AG04450 (cell line): Measurements from ENCODE around the gene XRCC4. TPM values are rescaled to one million over a fixed set of nuclear protein-coding genes. Genes with fewer than 3 reads are reported as not detected.
A peak's percentile ranks its signal among the peaks of the same experiment; 100 is the strongest.

Experiments used
- CTCF ChIA-PET: fragments of 300-600, 350-600 bp; formaldehyde crosslinking; extraction: SDS; loops from one replicate; lab custom pipeline; 2022; ENCODE audit warnings: antibody characterized with exemption, inconsistent platforms; lab: Charles Lee
- POLR2A ChIA-PET: fragments of 350-600 bp; formaldehyde crosslinking; extraction: SDS; loops from one replicate; lab custom pipeline; 2021; ENCODE audit warnings: antibody characterized with exemption, inconsistent platforms; lab: Yijun Ruan, JAX
- DNase-seq: peaks from one replicate; pipeline ENCODE4 v3.0.0-alpha.2; 2011; ENCODE audit warnings: low read depth, low spot score
- H3K27ac ChIP-seq: one replicate; pipeline ENCODE4 v1.5.1; 2012; ENCODE audit warnings: low read depth, low read length, control low read depth
- H3K27me3 ChIP-seq: one replicate; pipeline ENCODE4 v1.6.0; 2012; ENCODE audit warnings: low read length; ENCODE audit not compliant: control insufficient read depth, insufficient read depth
- H3K4me3 ChIP-seq: 2 replicates; pipeline ENCODE4 v1.5.1; 2011; ENCODE audit warnings: mild to moderate bottlenecking, low read depth, low read length, control low read depth
- H3K9me3 ChIP-seq: 2 replicates; pipeline ENCODE4 v1.5.1; 2012; ENCODE audit warnings: low read length; ENCODE audit not compliant: control insufficient read depth, insufficient read depth
- polyA plus RNA-seq: library from polyadenylated mRNA; depleted of rRNA; stranded (reverse); fragments of >200 nt; gene quantifications from 2 replicates; pipeline ENCODE4 v1.2.3, GENCODE V29; 2011; rRNA removed
- small RNA-seq: library from RNA; depleted of rRNA; stranded (forward); fragments of <200 nt; gene quantifications from one replicate; pipeline ENCODE3, GENCODE V24; 2012; ENCODE audit warnings: low read depth; ENCODE audit not compliant: insufficient read length
- TF ChIP-seq, protein P1 (sequence below): IDR thresholded peaks from 2 replicates; pipeline ENCODE4 v1.5.1; 2011; ENCODE audit warnings: low read depth, low read length, control low read depth, inconsistent platforms

The XRCC4 gene
- polyA plus RNA-seq, 1 experiment = 4.2 TPM

DNA sequence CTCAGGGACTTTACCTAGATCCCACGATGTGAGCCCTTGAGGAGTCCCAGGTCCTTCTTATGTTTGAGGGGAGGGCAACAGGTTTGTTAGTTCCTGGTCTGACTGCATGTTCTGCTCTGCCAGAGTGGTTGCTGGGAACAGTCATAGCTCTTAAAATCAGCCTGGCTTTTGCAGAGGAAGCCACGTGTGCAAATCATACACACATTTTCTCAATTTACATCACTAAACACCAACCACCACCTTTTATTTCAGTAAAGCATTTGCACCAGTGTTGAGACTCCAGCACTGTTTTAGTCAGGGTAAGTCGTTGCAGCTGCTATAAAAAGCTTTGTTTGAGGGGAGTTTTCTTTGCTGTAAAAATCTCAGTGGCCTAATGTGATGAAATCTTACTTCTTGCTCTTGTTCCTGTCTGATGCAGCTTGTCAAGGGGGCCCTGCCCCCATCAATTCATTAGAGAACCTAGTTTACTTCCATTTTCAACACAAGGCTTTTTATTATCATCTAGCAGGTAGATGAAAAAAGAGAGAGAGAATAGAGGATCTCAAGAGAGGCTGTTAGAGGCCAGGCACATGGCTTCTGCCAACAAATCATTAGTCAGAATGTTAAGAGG is 323.9 kb downstream of the XRCC4 start:
- Histone ChIP-seq H3K27me3 (no peaks in the 10 kb centered on the region), H3K9me3 (no peaks in the 10 kb centered on the region), H3K27ac (no peak overlapping the region), H3K4me3 (no peak overlapping the region)
- ChIA-PET CTCF (interaction anchor here (0.9 kb wide), 1 partner anchor 34 kb away, joined by 3 read pairs; no protein-coding TSS in a partner anchor), POLR2A (no interaction called here)
- no peak for DNase-seq
- TF ChIP-seq, protein P1, sequence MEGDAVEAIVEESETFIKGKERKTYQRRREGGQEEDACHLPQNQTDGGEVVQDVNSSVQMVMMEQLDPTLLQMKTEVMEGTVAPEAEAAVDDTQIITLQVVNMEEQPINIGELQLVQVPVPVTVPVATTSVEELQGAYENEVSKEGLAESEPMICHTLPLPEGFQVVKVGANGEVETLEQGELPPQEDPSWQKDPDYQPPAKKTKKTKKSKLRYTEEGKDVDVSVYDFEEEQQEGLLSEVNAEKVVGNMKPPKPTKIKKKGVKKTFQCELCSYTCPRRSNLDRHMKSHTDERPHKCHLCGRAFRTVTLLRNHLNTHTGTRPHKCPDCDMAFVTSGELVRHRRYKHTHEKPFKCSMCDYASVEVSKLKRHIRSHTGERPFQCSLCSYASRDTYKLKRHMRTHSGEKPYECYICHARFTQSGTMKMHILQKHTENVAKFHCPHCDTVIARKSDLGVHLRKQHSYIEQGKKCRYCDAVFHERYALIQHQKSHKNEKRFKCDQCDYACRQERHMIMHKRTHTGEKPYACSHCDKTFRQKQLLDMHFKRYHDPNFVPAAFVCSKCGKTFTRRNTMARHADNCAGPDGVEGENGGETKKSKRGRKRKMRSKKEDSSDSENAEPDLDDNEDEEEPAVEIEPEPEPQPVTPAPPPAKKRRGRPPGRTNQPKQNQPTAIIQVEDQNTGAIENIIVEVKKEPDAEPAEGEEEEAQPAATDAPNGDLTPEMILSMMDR = no peak

DNA sequence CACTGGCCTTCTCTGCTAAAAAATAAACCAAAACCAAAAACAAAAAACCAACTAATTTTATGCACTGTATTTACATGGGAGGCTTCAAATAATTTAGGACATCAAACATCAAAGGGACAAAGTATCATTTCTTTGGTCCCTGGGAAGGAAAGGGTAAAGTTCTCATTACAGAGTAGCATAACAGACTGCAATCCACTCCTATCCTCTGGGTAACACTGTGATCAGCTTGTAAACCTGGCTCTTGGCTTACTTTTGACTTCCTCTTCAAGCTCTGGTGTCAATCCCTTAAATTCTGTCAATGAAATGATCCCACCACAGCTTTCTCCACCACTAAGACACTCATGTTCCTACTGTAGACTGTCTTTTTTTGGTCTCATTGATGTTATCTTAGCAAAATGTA is 324.4 kb downstream of the XRCC4 start:
- CTCF ChIA-PET = no interaction called here
- no peak overlapping the region for H3K4me3 ChIP-seq
- no peak overlapping the region for H3K27ac ChIP-seq
- TF ChIP-seq, protein P1 = no peak
- POLR2A ChIA-PET = no interaction called here
- no peak for DNase-seq
- no peaks in the 10 kb centered on the region for H3K27me3 ChIP-seq
- H3K9me3 ChIP-seq = no peaks in the 10 kb centered on the region

Small RNA genes lying within 50 kb of the gene (small RNA-seq; reads per million reads assigned to genes)
- 267 reads per million, percentile 92 among the genes with 10 or more reads in this experiment for gene SCARNA18

Other genes with a start within 250 kb of the XRCC4 start
- gene TMEM167A, start 153 bp upstream of the XRCC4 start, polyA plus RNA-seq = 88.3 and 149 TPM in 2 replicates